ENCODE measurements around the gene HLA-DMB.

HLA-DMB gene

GRCh38 chr6:32970413-32971241 lies 29.8 kb upstream of the HLA-DMB start:
- Histone ChIP-seq H3K4me1 (ENCODE audit: control insufficient read depth in 1 of 2, insufficient read depth in 2 of 2, low read length in 2 of 2) (peaks cover 13 to 22% of the 10 kb centered on the region in 2 donors), H3K36me3 (ENCODE audit: control insufficient read depth in 1 of 2, insufficient read depth in 2 of 2, low read length in 2 of 2) (peaks cover 13 to 51% of the 10 kb centered on the region in 2 donors), H3K4me3 (ENCODE audit: low read depth in 1 of 2, low read length in 2 of 2) (peak overlapping the region; percentile 92 to 93), H3K27me3 (ENCODE audit: low read depth, low read length) (no peaks in the 10 kb centered on the region), H3K27ac (ENCODE audit: low read length) (peak overlapping the region; percentile 100), H3K9me3 (ENCODE audit: control insufficient read depth in 1 of 2, low read length in 2 of 2) (no peaks in the 10 kb centered on the region)

DNA sequence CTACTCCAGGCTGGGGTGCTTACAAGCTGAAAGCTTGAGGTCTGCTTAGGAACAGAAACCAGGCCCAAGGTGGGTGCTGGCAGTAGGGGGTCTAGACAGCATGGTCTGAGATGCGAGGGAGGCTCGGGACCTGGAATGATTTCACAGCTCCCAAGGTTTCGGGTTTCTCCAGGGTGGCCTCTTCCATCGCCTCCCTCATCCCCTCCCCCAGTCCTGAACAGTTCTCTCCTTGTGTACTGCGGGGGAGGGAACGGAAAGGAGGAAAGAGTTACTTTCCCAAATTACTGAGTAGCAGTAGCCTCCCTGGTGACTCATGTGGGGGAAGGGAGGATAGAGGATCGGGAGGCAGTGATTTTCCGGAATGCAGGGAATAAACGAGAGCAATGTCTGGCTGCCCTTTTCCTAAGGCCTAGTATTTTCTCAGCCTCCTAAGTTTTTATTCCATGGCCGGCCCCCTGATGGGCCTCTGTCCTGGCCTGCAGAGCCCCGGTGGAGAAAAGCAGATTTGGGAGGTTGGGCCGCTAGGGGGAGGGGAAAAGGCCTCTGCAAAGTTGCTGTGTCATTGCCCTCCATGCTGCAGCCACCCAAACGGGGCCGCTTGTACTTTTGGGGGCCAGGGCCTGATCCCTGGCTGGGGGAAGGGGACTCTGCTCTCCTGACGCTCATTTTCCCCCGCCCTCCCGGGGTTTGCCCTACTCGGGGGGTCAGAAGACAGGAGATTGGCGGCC lies 29.0 kb upstream of the HLA-DMB start:
- Histone ChIP-seq H3K9me3 (ENCODE audit: control insufficient read depth in 1 of 2, low read length in 2 of 2) (no peaks in the 10 kb centered on the region), H3K36me3 (ENCODE audit: control insufficient read depth in 1 of 2, insufficient read depth in 2 of 2, low read length in 2 of 2) (peaks cover 6 to 44% of the 10 kb centered on the region in 2 donors), H3K27ac (ENCODE audit: low read length) (peak overlapping the region; percentile 100), H3K4me1 (ENCODE audit: control insufficient read depth in 1 of 2, insufficient read depth in 2 of 2, low read length in 2 of 2) (peaks cover 7 to 14% of the 10 kb centered on the region in 2 donors), H3K27me3 (ENCODE audit: low read depth, low read length) (no peaks in the 10 kb centered on the region), H3K4me3 (ENCODE audit: low read depth in 1 of 2, low read length in 2 of 2) (peak overlapping the region; percentile 92 to 93)

DNA sequence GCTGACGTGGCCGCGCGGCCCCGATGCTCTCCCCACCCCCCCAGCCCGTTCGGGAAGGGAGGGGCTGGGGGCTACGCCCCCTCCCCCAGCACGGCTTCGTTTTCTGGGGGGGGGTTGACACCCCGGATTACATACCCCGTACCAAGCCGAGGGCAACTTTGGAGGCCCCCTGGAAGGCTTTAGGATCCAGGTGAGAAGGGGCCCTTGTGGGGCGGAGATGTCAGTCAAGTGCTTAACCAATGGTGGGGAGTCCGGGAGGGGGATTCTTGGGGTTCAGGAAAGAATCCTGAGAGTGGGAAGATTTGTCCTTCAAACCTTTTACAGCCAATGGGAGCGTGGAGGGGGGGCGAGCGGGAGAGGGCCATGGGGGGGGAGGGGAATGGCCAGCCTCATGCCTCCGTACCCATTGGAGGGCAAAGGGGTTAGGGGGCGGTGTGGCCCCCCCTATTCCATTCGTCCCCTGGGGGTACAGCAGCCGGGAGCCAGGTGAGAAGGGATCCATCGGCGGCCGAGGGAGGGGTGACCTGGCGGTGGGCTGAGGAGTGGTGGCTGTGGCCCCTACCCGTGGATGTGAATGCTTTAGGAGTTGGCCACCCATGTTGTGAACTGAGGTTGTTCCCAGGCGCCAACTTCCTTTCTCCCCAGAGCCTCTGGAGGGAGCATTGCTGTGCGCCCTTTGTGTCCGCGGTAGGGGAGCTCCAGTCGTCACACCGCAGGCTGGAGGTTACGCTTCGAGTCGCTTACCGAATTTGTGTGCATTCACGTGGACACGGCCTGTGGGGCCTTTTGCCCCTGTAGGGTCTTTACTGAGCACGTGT lies 28.2 kb upstream of the HLA-DMB start:
- H3K4me3 ChIP-seq (ENCODE audit: low read depth in 1 of 2, low read length in 2 of 2): peak overlapping the region; percentile 92 to 93
- peaks cover 0 to 38% of the 10 kb centered on the region in 2 donors for H3K36me3 ChIP-seq (ENCODE audit: control insufficient read depth in 1 of 2, insufficient read depth in 2 of 2, low read length in 2 of 2)
- no peaks in the 10 kb centered on the region for H3K27me3 ChIP-seq (ENCODE audit: low read depth, low read length)
- H3K27ac ChIP-seq (ENCODE audit: low read length): peak overlapping the region; percentile 100
- H3K9me3 ChIP-seq (ENCODE audit: control insufficient read depth in 1 of 2, low read length in 2 of 2): no peaks in the 10 kb centered on the region
- H3K4me1 ChIP-seq (ENCODE audit: control insufficient read depth in 1 of 2, insufficient read depth in 2 of 2, low read length in 2 of 2): peaks cover 6 to 7% of the 10 kb centered on the region in 2 donors

- Histone ChIP-seq H3K27me3 (ENCODE audit: low read depth, low read length) (no peaks in the 10 kb centered on the region), H3K36me3 (ENCODE audit: control insufficient read depth in 1 of 2, insufficient read depth in 2 of 2, low read length in 2 of 2) (peaks cover 0 to 34% of the 10 kb centered on the region in 2 donors), H3K27ac (ENCODE audit: low read length) (peak within 1 kb of the TSS; percentile 100), H3K4me3 (ENCODE audit: low read depth in 1 of 2, low read length in 2 of 2) (peak within 1 kb of the TSS; percentile 92 to 93), H3K4me1 (ENCODE audit: control insufficient read depth in 1 of 2, insufficient read depth in 2 of 2, low read length in 2 of 2) (peaks cover 5 to 7% of the 10 kb centered on the region in 2 donors), H3K9me3 (ENCODE audit: control insufficient read depth in 1 of 2, low read length in 2 of 2) (no peaks in the 10 kb centered on the region)
Measured at GRCh38 chr6:32968093-32968866, 27.5 kb upstream of the HLA-DMB start, which contains the start of gene BRD2. BRD2 (plus strand) TSS chr6:32968594; CDS start chr6:32972899, 4,305 bp downstream.

DNA sequence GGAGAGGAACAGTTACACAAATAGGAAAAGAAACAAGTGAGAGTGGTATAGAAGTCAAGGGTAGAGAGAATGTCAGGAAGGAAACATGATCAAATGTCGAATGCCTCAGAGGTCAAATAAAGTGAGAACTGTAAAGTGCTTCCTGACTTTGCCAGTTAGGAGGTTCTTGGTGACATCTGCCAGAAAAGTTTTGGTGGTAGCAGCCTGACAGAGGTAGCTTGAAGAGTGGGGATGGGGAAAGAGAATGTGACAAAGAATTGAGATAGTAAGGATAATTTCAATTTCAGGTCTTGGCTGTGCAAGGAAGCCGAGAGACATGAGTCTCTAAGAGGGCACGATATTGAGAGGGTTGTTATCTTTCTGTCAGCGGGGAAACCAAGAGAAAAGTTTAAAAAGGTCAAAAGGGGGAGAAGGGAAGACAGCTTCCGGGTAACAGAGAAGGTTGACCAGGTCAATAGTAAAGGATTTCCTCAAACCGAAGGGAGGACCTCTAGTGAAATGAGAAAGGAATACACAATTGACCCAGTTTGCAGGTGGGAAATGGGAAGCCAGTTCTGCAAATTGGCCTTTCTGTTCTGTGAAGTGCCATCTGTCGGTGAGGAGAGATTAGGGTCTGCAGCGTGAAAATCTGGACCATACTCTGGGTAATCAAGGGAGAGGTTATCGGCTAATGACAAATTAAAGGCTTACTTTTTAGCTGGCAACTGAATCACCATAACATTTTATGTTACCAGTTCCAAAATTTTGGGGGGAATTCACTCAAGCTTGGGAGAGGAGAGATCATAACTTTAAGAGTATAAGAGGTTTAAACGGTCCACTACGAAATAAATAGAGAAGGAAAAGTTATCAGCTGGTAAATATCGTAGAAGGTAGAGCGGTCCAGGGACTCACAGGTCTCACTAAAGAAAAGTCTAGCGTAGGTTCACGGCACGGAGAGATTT lies 26.6 kb upstream of the HLA-DMB start:
- Histone ChIP-seq H3K4me3 (ENCODE audit: low read depth in 1 of 2, low read length in 2 of 2) (peak overlapping the region; percentile 92 to 93), H3K9me3 (ENCODE audit: control insufficient read depth in 1 of 2, low read length in 2 of 2) (no peaks in the 10 kb centered on the region), H3K4me1 (ENCODE audit: control insufficient read depth in 1 of 2, insufficient read depth in 2 of 2, low read length in 2 of 2) (peaks cover 5 to 7% of the 10 kb centered on the region in 2 donors), H3K27me3 (ENCODE audit: low read depth, low read length) (no peaks in the 10 kb centered on the region), H3K27ac (ENCODE audit: low read length) (peak overlapping the region; percentile 100), H3K36me3 (ENCODE audit: control insufficient read depth in 1 of 2, insufficient read depth in 2 of 2, low read length in 2 of 2) (peaks cover 0 to 31% of the 10 kb centered on the region in 2 donors)

- H3K27ac ChIP-seq (ENCODE audit: low read length): no peak overlapping the region
Measured at GRCh38 chr6:32964776-32965175, 23.9 kb upstream of the HLA-DMB start.

DNA sequence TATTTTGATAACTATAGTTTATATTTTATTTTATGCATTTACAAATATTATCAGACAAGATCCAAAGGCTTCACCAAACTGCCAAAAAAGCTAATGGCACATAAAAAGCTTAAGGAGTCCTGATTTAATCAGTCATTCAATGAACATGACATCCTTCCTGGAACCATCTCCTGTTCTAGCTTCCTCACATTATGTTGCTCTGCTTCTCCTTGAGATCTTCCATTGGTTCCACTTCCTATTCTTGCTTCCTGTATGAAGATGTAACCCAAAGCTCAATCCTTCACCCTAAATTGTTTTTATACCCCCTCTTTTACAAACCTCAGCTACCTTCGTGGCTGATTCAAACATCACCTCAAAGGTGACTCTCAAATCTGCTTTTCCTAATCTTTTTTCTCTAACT lies 23.0 kb upstream of the HLA-DMB start:
- Histone ChIP-seq H3K27ac (ENCODE audit: low read length) (no peak overlapping the region), H3K36me3 (ENCODE audit: control insufficient read depth in 1 of 2, insufficient read depth in 2 of 2, low read length in 2 of 2) (peaks cover 0 to 9% of the 10 kb centered on the region in 2 donors), H3K4me3 (ENCODE audit: low read depth in 1 of 2, low read length in 2 of 2) (no peak overlapping the region), H3K9me3 (ENCODE audit: control insufficient read depth in 1 of 2, low read length in 2 of 2) (no peaks in the 10 kb centered on the region), H3K27me3 (ENCODE audit: low read depth, low read length) (no peaks in the 10 kb centered on the region), H3K4me1 (ENCODE audit: control insufficient read depth in 1 of 2, insufficient read depth in 2 of 2, low read length in 2 of 2) (peaks cover 5 to 7% of the 10 kb centered on the region in 2 donors)

More at GRCh38 chr6:32964776-32965175, 23.9 kb upstream of the HLA-DMB start:
- Histone ChIP-seq H3K4me1 (ENCODE audit: control insufficient read depth in 1 of 2, insufficient read depth in 2 of 2, low read length in 2 of 2) (peaks cover 5 to 7% of the 10 kb centered on the region in 2 donors), H3K27me3 (ENCODE audit: low read depth, low read length) (no peaks in the 10 kb centered on the region), H3K9me3 (ENCODE audit: control insufficient read depth in 1 of 2, low read length in 2 of 2) (no peaks in the 10 kb centered on the region), H3K4me3 (ENCODE audit: low read depth in 1 of 2, low read length in 2 of 2) (no peak overlapping the region), H3K36me3 (ENCODE audit: control insufficient read depth in 1 of 2, insufficient read depth in 2 of 2, low read length in 2 of 2) (peaks cover 0 to 17% of the 10 kb centered on the region in 2 donors)

DNA sequence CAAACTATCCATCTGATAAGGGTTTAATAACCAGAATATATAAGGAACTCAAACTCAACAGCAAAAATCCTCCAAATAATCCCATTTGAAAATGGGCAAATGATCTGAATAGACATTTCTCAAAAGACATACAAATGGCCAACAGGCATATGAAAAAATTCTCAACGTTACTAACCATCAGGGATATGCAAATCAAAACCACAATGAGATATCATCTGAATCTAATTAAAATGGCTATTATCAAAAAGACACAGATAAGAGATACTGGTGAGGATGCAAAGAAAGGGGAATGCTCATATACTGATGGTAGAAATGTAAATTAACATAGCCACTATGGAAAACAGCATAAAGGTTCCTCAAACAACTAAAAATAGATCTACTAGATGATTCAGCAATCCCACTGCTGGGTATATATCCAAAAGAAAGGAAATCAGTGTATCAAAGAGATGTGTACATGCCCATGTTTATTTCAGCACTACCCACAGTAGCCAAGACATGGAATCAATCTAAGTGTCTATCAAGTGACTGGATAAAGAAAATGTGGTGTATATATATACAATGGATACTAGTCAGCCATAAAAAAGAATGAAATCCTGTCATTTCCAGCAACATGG lies 21.5 kb upstream of the HLA-DMB start:
- Histone ChIP-seq H3K27ac (ENCODE audit: low read length) (no peak overlapping the region), H3K9me3 (ENCODE audit: control insufficient read depth in 1 of 2, low read length in 2 of 2) (no peaks in the 10 kb centered on the region), H3K27me3 (ENCODE audit: low read depth, low read length) (no peaks in the 10 kb centered on the region), H3K4me3 (ENCODE audit: low read depth in 1 of 2, low read length in 2 of 2) (no peak overlapping the region), H3K36me3 (ENCODE audit: control insufficient read depth in 1 of 2, insufficient read depth in 2 of 2, low read length in 2 of 2) (no peaks in the 10 kb centered on the region), H3K4me1 (ENCODE audit: control insufficient read depth in 1 of 2, insufficient read depth in 2 of 2, low read length in 2 of 2) (peaks cover 5 to 7% of the 10 kb centered on the region in 2 donors)

DNA sequence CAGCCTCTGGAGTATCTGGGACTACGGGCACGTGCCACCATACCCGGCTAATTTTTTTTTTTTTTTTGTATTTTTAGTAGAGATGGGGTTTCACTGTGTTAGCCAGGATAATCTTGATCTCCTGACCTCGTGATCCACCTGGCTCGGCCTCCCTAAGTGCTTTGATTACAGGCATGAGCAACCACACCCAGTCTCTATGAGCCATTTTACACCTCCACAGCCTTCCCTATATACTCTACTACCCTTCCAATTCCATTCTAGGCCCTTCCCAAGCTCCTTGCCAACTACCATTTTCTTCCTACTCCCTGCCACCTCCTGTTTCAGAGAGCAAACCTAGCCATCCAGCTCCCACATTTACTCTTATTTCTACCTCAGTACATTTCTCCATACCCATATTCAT lies 19.7 kb upstream of the HLA-DMB start:
- no peak overlapping the region for H3K27ac ChIP-seq (ENCODE audit: low read length)
- no peaks in the 10 kb centered on the region for H3K4me1 ChIP-seq (ENCODE audit: control insufficient read depth in 1 of 2, insufficient read depth in 2 of 2, low read length in 2 of 2)
- H3K36me3 ChIP-seq (ENCODE audit: control insufficient read depth in 1 of 2, insufficient read depth in 2 of 2, low read length in 2 of 2): no peaks in the 10 kb centered on the region
- no peak overlapping the region for H3K4me3 ChIP-seq (ENCODE audit: low read depth in 1 of 2, low read length in 2 of 2)
- no peaks in the 10 kb centered on the region for H3K9me3 ChIP-seq (ENCODE audit: control insufficient read depth in 1 of 2, low read length in 2 of 2)
- H3K27me3 ChIP-seq (ENCODE audit: low read depth, low read length): no peaks in the 10 kb centered on the region
